Activated CD8-positive, alpha-beta memory T cell treated with anti-CD3 and anti-CD28 coated beads for 4 hours (primary cell): ENCODE results near the gene DPCD.

Experiments used
- DNase-seq, 2 donors: peaks; one replicate each; pipeline ENCODE4 v3.0.0-alpha.2; 2020; ENCODE audit warnings: low read depth in 2 of 2

Gene DPCD

GRCh38 chr10:101567165-101568006, 20.7 kb upstream of the DPCD start:
- no peak for DNase-seq

GRCh38 chr10:101568054-101568745, 19.9 kb upstream of the DPCD start:
- no peak for DNase-seq

- no peak for DNase-seq
Observed at GRCh38 chr10:101569323-101569621, 18.8 kb upstream of the DPCD start.

GRCh38 chr10:101569622-101570427, 18.3 kb upstream of the DPCD start:
- DNase-seq = peak; percentile 58 to 65

- DNase-seq = no peak
Observed at GRCh38 chr10:101570428-101571270, 17.5 kb upstream of the DPCD start.

- DNase-seq = no peak
Observed at GRCh38 chr10:101571271-101571925, 16.7 kb upstream of the DPCD start.

- no peak for DNase-seq
Observed at GRCh38 chr10:101572126-101572525, 16.0 kb upstream of the DPCD start.

GRCh38 chr10:101572785-101573184, 15.3 kb upstream of the DPCD start:
- DNase-seq = no peak

- no peak for DNase-seq
Observed at GRCh38 chr10:101573885-101574753, 14.0 kb upstream of the DPCD start.

GRCh38 chr10:101575091-101575490, 13.0 kb upstream of the DPCD start:
- no peak for DNase-seq

GRCh38 chr10:101575580-101576210, 12.4 kb upstream of the DPCD start:
- no peak for DNase-seq

GRCh38 chr10:101576211-101576863, 11.8 kb upstream of the DPCD start:
- DNase-seq = no peak

GRCh38 chr10:101577121-101577871, 10.8 kb upstream of the DPCD start:
- DNase-seq = no peak

- DNase-seq = no peak
Observed at GRCh38 chr10:101578192-101578591, 9.9 kb upstream of the DPCD start.

GRCh38 chr10:101578803-101579515, 9.2 kb upstream of the DPCD start:
- DNase-seq = no peak

- no peak for DNase-seq
Observed at GRCh38 chr10:101579516-101579870, 8.6 kb upstream of the DPCD start.

- DNase-seq = no peak
Observed at GRCh38 chr10:101580486-101581399, 7.4 kb upstream of the DPCD start.
